Left lung (tissue), 10 donors: ENCODE measurements around the gene FILIP1L. TPM values are rescaled to one million over a fixed set of nuclear protein-coding genes. Genes with fewer than 3 reads are reported as not detected.
"Not testable (repeated sequence)": the region's sequence is repeated elsewhere in the genome, so short reads cannot be mapped to it uniquely, and the experiment has no call there.

Source experiments
- ATAC-seq: fragments of 200-7000 bp; cut with Tn5 transposase; one replicate; pipeline ENCODE4 v1.9.1; 2020; ENCODE audit warnings: moderate library complexity
- DNase-seq, 4 donors: peaks; one replicate each; pipeline ENCODE4 v3.0.0-alpha.2; 2013 to 2020
- H3K27ac ChIP-seq, 2 donors: fragments of 200-600 bp; sonication (generic) in 1 of 2; one replicate each; pipeline versions ENCODE4 v1.5.0 to v1.8.0; 2020 to 2021
- H3K27me3 ChIP-seq, 2 donors: fragments of 200-600 bp; sonication (generic) in 1 of 2; one replicate each; pipeline versions ENCODE4 v1.5.0 to v1.8.0; 2020 to 2021
- H3K36me3 ChIP-seq, 2 donors: fragments of 200-600 bp; sonication (generic) in 1 of 2; one replicate each; pipeline versions ENCODE4 v1.5.0 to v1.8.0; 2020 to 2021
- H3K4me1 ChIP-seq, 2 donors: fragments of 200-600 bp; one replicate each; pipeline ENCODE4 v1.8.0; 2021
- H3K4me3 ChIP-seq, 2 donors: fragments of 200-600 bp; sonication (generic) in 1 of 2; one replicate each; pipeline versions ENCODE4 v1.5.0 to v1.8.0; 2020 to 2021; ENCODE audit warnings: mild to moderate bottlenecking in 1 of 2
- H3K9me3 ChIP-seq, 2 donors: fragments of 200-600 bp; sonication (generic) in 1 of 2; one replicate each; pipeline versions ENCODE4 v1.5.0 to v1.8.0; 2020 to 2021
- intact Hi-C, 2 donors: fragments of 100-400 bp; cut with DNase I; formaldehyde crosslinking; loops; one replicate each; pipeline versions ENCODE4 v1.11.2 to v1.14.2; 2022
- polyA plus RNA-seq, 6 donors: library from polyadenylated mRNA; unstranded; fragments of 120-200 nt; gene quantifications; one replicate each; pipeline ENCODE4 v1.2.1, GENCODE V29; 2013; ENCODE audit not compliant: insufficient read length in 6 of 6
- total RNA-seq, 2 donors: library from RNA; stranded (reverse); fragmentation: NEBNext Ultra II Directional; extraction: Animal tissue kit (Norgen Biotek cat#: 25700); gene quantifications; one replicate each; pipeline ENCODE4 v1.2.1, GENCODE V29; 2021
- TF ChIP-seq, protein P1 (sequence below), 2 donors: fragments of 200-600 bp; sonication (generic) in 1 of 2; IDR thresholded peaks; one replicate each; pipeline versions ENCODE4 v1.5.0 to v1.8.0; 2021; ENCODE audit warnings: antibody characterized with exemption in 2 of 2
- donor health status: DM: no; HTN: yes; CAD: no.
- donor health status: DM: no; HTN: no; CAD: no.

Gene FILIP1L
- total and polyA plus RNA-seq, 8 donors = 10.6 to 68.9 (median 14.8) TPM

DNA sequence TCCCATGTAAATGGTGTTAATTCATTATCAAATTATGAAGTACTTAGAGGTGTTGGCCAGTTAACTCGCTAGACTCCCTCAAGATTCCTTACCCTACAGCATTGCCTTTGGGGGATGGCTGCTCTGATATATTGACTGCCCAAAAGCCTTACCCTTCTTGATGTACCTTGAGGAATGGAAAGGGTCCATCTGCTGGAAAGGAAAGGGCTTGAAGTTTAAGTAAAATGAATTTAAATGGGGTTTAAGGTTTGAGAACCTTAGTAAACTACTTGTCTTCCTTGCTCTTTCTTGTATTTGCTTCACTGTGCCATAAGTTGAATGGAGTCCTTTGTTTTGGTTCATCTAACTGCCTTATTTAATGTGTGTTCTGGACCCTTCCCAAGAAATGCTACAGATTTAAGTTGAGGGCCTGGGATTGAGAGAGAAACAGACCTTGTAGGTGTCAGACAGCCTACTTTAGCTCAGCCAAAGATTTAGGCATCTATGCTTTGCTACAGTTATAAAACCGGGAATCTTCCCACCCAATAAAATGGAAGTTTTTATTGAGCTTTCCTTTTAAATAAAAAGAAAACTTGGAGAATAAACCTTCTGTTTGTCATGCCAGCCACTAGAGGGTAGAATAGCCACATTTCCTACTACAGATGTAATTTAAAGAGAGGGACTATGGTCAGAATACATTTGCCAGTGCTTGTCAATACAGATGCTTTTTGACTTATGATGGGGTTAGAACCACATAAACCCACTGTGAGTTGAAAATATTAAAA lies 271.3 kb downstream of the FILIP1L start:
- TF ChIP-seq, protein P1, sequence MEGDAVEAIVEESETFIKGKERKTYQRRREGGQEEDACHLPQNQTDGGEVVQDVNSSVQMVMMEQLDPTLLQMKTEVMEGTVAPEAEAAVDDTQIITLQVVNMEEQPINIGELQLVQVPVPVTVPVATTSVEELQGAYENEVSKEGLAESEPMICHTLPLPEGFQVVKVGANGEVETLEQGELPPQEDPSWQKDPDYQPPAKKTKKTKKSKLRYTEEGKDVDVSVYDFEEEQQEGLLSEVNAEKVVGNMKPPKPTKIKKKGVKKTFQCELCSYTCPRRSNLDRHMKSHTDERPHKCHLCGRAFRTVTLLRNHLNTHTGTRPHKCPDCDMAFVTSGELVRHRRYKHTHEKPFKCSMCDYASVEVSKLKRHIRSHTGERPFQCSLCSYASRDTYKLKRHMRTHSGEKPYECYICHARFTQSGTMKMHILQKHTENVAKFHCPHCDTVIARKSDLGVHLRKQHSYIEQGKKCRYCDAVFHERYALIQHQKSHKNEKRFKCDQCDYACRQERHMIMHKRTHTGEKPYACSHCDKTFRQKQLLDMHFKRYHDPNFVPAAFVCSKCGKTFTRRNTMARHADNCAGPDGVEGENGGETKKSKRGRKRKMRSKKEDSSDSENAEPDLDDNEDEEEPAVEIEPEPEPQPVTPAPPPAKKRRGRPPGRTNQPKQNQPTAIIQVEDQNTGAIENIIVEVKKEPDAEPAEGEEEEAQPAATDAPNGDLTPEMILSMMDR (IDR thresholded peaks at IDR 0.05) = peak; percentile 25 to 56
- H3K36me3 ChIP-seq = no peaks in the 10 kb centered on the region
- H3K27ac ChIP-seq = peak overlapping the region in 1 of 2 donors; percentile 65
- DNase-seq (peak in 1 of 4 donors; percentile 32), ATAC-seq (peak; percentile 87)
- no peaks in the 10 kb centered on the region for H3K9me3 ChIP-seq
- intact Hi-C loops = loop anchor here in 1 of 2 donors (5.0 kb wide), 1 partner anchor 414 kb away; no protein-coding TSS in a partner anchor
- peaks cover 19 to 28% of the 10 kb centered on the region in 2 donors for H3K4me1 ChIP-seq
- H3K4me3 ChIP-seq = no peak overlapping the region
- no peaks in the 10 kb centered on the region for H3K27me3 ChIP-seq

DNA sequence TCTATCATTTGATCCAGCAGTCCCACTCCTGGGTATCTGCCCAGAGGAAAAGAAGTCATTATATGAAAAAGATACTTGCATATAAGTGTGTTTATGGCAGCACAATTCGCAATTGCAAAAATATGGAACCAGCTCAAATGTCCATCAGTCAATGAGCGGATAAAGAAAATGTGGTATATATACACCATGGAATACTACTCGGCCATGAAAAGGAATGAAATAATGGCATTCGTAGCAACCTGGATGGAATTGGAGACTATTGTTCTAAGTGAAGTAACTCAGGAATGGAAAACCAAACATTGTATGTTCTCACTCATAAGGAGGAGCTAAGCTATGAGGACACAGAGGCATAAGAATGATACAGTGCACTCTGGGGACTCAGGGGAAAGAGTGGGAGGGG lies 272.4 kb downstream of the FILIP1L start:
- intact Hi-C loops = loop anchor here in 1 of 2 donors (5.0 kb wide), 1 partner anchor 415 kb away; no protein-coding TSS in a partner anchor
- not testable (repeated sequence) for H3K27ac ChIP-seq, H3K4me3 ChIP-seq, H3K9me3 ChIP-seq, H3K27me3 ChIP-seq, H3K36me3 ChIP-seq, DNase-seq, ATAC-seq
- peaks cover 13 to 27% of the 10 kb centered on the region in 2 donors for H3K4me1 ChIP-seq

DNA sequence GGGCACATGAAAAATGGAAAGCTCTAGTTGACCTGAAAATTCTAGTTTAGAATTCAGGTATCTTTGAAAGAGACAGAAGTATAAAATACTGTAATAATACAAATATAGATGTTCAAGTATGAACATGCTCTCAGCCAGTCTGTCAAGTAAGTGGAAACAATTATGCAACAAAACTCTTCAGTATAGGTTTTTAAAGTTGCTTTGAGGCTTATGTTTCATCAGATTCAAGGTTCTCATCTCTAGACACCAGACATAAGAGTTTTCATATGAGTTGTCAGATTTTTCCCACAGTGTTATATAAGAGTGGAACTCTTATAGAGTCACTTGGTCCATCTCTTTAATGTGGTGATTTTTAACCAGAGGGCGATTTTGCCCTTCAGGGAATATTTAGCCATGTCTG lies 274.7 kb downstream of the FILIP1L start:
- Histone ChIP-seq H3K36me3 (no peaks in the 10 kb centered on the region), H3K4me1 (peaks cover 12 to 17% of the 10 kb centered on the region in 2 donors), H3K27me3 (no peaks in the 10 kb centered on the region), H3K27ac (no peak overlapping the region), H3K4me3 (no peak overlapping the region), H3K9me3 (no peaks in the 10 kb centered on the region)
- TF ChIP-seq, protein P1 (IDR thresholded peaks at IDR 0.05) = no peak
- DNase-seq = no peak
- intact Hi-C loops = loop anchor here in 1 of 2 donors (5.0 kb wide), 1 partner anchor 418 kb away; no protein-coding TSS in a partner anchor
- ATAC-seq = no peak

DNA sequence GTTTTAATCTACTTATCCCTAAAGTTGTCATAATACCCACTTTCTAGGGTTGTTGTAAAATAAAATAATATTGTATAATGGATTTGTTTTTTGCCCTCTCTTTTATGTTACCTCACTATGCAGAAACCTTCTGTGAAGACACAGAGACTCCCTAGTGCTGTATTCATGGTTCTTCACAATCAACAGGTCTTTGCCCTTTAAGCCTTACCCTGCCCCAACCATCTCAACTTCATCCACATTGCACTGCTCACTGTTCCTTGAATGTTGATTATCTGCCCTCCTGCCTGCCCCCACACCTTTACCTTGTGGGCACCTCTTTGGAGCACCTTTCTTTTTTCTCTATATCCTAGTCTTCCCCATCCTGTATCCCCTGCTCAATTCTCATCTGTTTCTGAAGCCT lies 275.5 kb downstream of the FILIP1L start:
- H3K27ac ChIP-seq = no peak overlapping the region
- intact Hi-C loops = no loop called here
- H3K4me3 ChIP-seq = no peak overlapping the region
- H3K9me3 ChIP-seq = no peaks in the 10 kb centered on the region
- no peak for ATAC-seq
- no peaks in the 10 kb centered on the region for H3K27me3 ChIP-seq
- H3K36me3 ChIP-seq = no peaks in the 10 kb centered on the region
- peaks cover 8 to 12% of the 10 kb centered on the region in 2 donors for H3K4me1 ChIP-seq
- DNase-seq = no peak
- TF ChIP-seq, protein P1 (IDR thresholded peaks at IDR 0.05) = no peak

DNA sequence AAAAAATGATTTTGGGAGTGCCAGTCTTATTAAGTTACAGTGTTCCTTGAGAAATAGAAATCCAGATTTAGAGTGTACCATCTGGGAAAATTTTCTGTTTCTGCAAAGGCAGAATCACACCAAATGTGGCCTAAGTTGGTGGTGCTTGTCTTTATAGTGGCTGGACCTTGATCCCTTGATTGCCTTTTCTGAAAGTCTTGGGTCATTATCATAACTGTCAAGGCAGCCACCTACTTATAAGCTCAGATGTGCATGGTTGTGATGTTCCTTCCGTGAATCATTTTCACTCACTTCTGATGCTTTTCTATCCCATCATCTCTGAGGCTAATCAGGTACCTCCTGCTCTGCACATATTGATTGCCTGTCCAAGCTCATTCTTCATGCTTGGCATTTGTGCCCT lies 276.6 kb downstream of the FILIP1L start:
- DNase-seq (no peak), ATAC-seq (no peak)
- Histone ChIP-seq H3K36me3 (no peaks in the 10 kb centered on the region), H3K27me3 (no peaks in the 10 kb centered on the region), H3K4me1 (peaks cover 0 to 3% of the 10 kb centered on the region in 2 donors), H3K27ac (no peak overlapping the region), H3K9me3 (no peaks in the 10 kb centered on the region), H3K4me3 (no peak overlapping the region)
- intact Hi-C loops = no loop called here
- TF ChIP-seq, protein P1 (IDR thresholded peaks at IDR 0.05) = no peak
